HEK293T (cell line): ENCODE measurements around the gene GPR62.

Source experiments
- CTCF ChIA-PET: fragments of 350-600 bp; formaldehyde crosslinking; extraction: SDS; loops from one replicate; lab custom pipeline; 2021; ENCODE audit warnings: antibody characterized with exemption, inconsistent platforms; lab: Yijun Ruan, JAX
- POLR2A ChIA-PET: fragments of 350-600 bp; formaldehyde crosslinking; extraction: SDS; loops from one replicate; lab custom pipeline; 2020; ENCODE audit warnings: antibody characterized with exemption, inconsistent platforms; lab: Yijun Ruan, JAX
- DNase-seq: peaks from one replicate; pipeline ENCODE4 v3.0.0; 2012; ENCODE audit warnings: mixed read lengths; ENCODE audit errors: extremely low spot score
- ARNT ChIP-seq: fragments of 450-650 bp; IDR thresholded peaks from 2 replicates; pipeline ENCODE4 v1.6.1; 2017; ENCODE audit warnings: mild to moderate bottlenecking
- CTBP1 ChIP-seq: fragments of 450-650 bp; IDR thresholded peaks from 2 replicates; pipeline ENCODE4 v1.6.1; 2016; ENCODE audit warnings: borderline replicate concordance
- ELF4 ChIP-seq: fragments of 450-650 bp; IDR thresholded peaks from 2 replicates; pipeline ENCODE4 v1.6.1; 2017; ENCODE audit warnings: antibody characterized with exemption
- FOXA1 ChIP-seq: fragments of 450-650 bp; IDR thresholded peaks from 2 replicates; pipeline ENCODE4 v1.6.1; 2016; ENCODE audit warnings: mild to moderate bottlenecking
- FOXK2 ChIP-seq: fragments of 450-650 bp; IDR thresholded peaks from 2 replicates; pipeline ENCODE4 v1.6.1; 2016; ENCODE audit warnings: mild to moderate bottlenecking
- FOXM1 ChIP-seq: fragments of 450-650 bp; IDR thresholded peaks from 2 replicates; pipeline ENCODE4 v1.6.1; 2017; ENCODE audit warnings: mild to moderate bottlenecking, borderline replicate concordance
- HDGF ChIP-seq: fragments of 450-650 bp; IDR thresholded peaks from 2 replicates; pipeline ENCODE4 v1.6.1; 2017; ENCODE audit warnings: antibody characterized with exemption, borderline replicate concordance
- L3MBTL2 ChIP-seq: fragments of 450-650 bp; conservative IDR thresholded peaks from 2 replicates; pipeline ENCODE4 v1.6.1; 2016; ENCODE audit warnings: mild to moderate bottlenecking
- LEF1 ChIP-seq: fragments of 450-650 bp; IDR thresholded peaks from 2 replicates; pipeline ENCODE4 v1.6.1; 2017; ENCODE audit warnings: mild to moderate bottlenecking, borderline replicate concordance
- NFRKB ChIP-seq: fragments of 450-650 bp; IDR thresholded peaks from 2 replicates; pipeline ENCODE4 v1.6.1; 2016; ENCODE audit warnings: mild to moderate bottlenecking, moderate library complexity
- PKNOX1 ChIP-seq: fragments of 450-650 bp; IDR thresholded peaks from 2 replicates; pipeline ENCODE4 v1.6.1; 2016
- SP1 ChIP-seq: fragments of 450-650 bp; IDR thresholded peaks from 2 replicates; pipeline ENCODE4 v1.6.1; 2017
- SUZ12 ChIP-seq: fragments of 450-650 bp; IDR thresholded peaks from 2 replicates; pipeline ENCODE4 v1.6.1; 2016; ENCODE audit warnings: mild to moderate bottlenecking
- TARDBP ChIP-seq: fragments of 450-650 bp; IDR thresholded peaks from 2 replicates; pipeline ENCODE4 v1.6.1; 2016
- ZNF384 ChIP-seq: fragments of 450-650 bp; IDR thresholded peaks from 2 replicates; pipeline ENCODE4 v1.6.1; 2016

Gene GPR62

DNA sequence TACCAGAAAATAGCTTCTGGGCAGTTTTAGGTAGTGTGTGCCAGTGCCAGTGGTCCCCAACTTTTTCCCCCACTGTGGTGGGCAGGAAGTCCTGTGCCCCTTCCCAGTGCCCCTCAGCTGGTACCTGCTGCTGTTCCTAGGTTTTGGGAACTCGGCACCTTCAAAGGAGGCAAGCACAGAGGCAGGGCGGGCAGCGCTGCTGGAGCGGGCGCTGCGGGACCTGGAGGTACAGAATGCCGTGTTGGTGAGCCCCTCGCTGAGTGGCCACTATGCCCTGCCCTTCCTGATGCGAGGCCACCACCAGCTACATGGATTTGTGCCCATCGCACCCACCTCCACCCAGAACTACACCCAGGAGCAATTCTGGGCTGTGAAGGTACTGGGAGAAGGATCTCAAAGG is 25.1 kb downstream of the GPR62 start:
- DNase-seq: no peak
- TF ChIP-seq NFRKB (no peak), PKNOX1 (no peak), FOXA1 (no peak), TARDBP (no peak), CTBP1 (no peak), SUZ12 (no peak), LEF1 (no peak), ZNF384 (no peak), L3MBTL2 (no peak), FOXM1 (no peak), FOXK2 (no peak), ELF4 (no peak), ARNT (no peak)
- CTCF ChIA-PET: no interaction called here
- POLR2A ChIA-PET: no interaction called here

GRCh38 chr3:51982352-51982837 is 27.2 kb downstream of the GPR62 start:
- POLR2A ChIA-PET: interaction anchor here (0.7 to 4.8 kb wide), 12 partner anchors 8 to 172 kb away, joined by 3 to 88 read pairs (median 6); partner anchors contain the start of genes ABHD14A, ABHD14B, PARP3 and PCBP4
- CTCF ChIA-PET: interaction anchor here (0.6 to 1.9 kb wide), 6 partner anchors 8 to 179 kb away, joined by 3 to 14 read pairs (median 4); partner anchors contain the start of genes ABHD14A, ABHD14B, PARP3 and RRP9
- DNase-seq: peak; percentile 56
- TF ChIP-seq LEF1 (no peak), L3MBTL2 (peak; percentile 52; the same call in 1 of the 2 replicates)

DNA sequence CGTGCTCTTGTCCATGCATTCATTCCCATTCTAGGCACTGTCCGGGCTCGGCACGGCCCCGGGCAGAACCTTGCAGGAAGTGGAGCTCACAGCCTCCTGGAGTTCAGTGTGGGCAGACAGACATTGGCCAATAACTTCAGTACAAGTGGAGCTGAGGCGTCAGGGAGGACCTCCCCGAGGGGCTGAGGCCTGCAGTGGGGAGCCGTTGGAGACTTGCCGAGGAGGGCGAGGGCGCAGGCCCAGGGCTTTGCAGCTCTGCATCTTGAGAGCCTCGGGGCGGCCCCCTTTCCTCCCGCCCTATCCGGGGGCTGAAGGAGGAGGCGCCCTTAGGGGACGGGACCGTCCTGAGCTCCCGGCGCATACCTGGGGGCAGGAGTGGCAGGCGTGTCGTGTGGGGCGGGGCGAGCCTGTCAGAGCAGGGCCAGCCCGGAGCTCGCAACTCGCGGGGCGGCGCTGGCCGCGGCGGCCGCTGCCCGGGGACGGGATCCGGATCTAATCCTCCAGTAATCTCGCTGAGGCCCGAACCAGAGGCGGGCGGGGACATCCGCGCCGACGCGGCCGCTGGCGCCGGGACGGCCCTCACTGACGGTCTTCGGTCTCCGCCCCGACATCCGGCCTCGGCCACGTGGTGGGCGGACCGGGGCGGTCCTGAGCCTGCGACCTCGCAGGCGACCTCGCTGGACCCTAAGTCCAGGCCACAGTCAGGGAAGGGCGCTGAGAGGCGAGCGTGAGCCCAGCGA is 27.8 kb downstream of the GPR62 start, which contains the start of gene ACY1:
TSS of gene ACY1 (plus strand) at position 698 of the 740 bp plus-strand sequence. CDS start 530 bp downstream, outside the sequence.
- DNase-seq: peak; percentile 72
- ChIA-PET CTCF (interaction anchor here (0.6 to 1.9 kb wide), 7 partner anchors 9 to 178 kb away, joined by 3 to 14 read pairs (median 4); partner anchors contain the start of genes ABHD14A, ABHD14B, PARP3 and RRP9), POLR2A (interaction anchor here (0.7 to 4.8 kb wide), 12 partner anchors 9 to 171 kb away, joined by 3 to 88 read pairs (median 6); partner anchors contain the start of genes ABHD14A, ABHD14B, PARP3 and PCBP4)
- TF ChIP-seq L3MBTL2 (peak; percentile 89), HDGF (no peak)

DNA sequence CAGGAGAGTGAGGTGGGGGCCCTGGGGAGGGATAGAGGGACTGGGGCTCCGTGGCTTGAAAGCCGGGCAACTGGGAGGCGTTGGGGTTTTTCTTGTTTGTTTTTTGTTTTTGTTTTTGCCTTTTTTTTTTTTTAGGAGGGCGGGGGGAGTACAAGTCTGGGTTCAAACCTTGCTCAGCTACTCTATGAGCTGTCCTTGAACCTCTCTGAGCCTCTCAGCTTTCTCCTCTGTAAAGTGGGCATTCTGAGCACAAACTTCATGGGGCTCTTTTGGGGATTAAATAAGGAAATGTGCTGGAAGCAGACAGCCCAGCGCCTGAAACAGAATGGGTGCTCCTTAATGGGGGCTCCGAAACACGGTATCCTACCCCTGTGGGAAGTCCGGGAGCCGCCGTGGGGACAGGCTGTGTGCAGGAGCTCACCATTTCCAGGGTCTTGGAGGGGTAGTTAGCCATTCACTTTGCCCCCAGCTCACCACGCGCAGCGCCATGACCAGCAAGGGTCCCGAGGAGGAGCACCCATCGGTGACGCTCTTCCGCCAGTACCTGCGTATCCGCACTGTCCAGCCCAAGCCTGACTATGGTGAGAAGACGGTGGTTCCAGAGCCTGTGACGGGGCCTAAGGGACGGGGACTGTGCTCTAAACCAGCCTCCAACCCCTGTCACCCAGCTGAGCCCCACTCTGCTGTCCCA is 28.5 kb downstream of the GPR62 start:
- TF ChIP-seq HDGF: no peak
- TF ChIP-seq NFRKB: no peak
- TF ChIP-seq ZNF384: no peak
- no peak for TF ChIP-seq CTBP1
- TF ChIP-seq SUZ12: no peak
- TF ChIP-seq TARDBP: no peak
- TF ChIP-seq ELF4: no peak
- TF ChIP-seq FOXM1: no peak
- no peak for TF ChIP-seq SP1
- CTCF ChIA-PET: interaction anchor here (0.7 to 1.9 kb wide), 5 partner anchors 10 to 45 kb away, joined by 3 to 14 read pairs (median 5); partner anchors contain the start of genes ABHD14A, ABHD14B, PARP3 and RRP9
- DNase-seq: no peak
- POLR2A ChIA-PET: interaction anchor here (0.9 to 4.8 kb wide), 8 partner anchors 9 to 170 kb away, joined by 3 to 88 read pairs (median 6); partner anchors contain the start of genes ABHD14A, ABHD14B, PCBP4 and POC1A

GRCh38 chr3:51984269-51984647 is 29.1 kb downstream of the GPR62 start:
- no peak for TF ChIP-seq SUZ12
- no peak for TF ChIP-seq HDGF
- TF ChIP-seq TARDBP: no peak
- no peak for TF ChIP-seq ELF4
- ChIA-PET POLR2A (interaction anchor here (1.3 to 4.8 kb wide), 3 partner anchors 9 to 17 kb away, joined by 3 to 88 read pairs (median 4); partner anchors contain the start of genes PCBP4 and RPL29), CTCF (no interaction called here)
- DNase-seq: no peak

DNA sequence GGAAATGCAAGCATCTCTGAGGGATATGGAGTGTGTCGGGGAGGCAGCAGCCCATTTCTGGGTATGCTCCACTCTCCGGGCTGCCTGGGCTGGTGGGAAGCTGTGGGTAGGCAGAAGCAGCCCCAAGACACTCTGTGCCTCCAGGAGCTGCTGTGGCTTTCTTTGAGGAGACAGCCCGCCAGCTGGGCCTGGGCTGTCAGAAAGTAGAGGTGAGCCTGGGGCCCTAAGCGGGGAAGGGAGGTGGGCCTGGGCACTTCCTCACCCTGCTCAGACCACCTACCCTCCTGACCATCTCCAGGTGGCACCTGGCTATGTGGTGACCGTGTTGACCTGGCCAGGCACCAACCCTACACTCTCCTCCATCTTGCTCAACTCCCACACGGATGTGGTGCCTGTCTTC is 29.9 kb downstream of the GPR62 start:
- TF ChIP-seq FOXM1 (no peak), SP1 (no peak), ELF4 (no peak), FOXA1 (no peak)
- ChIA-PET CTCF (interaction anchor here (0.9 kb wide), 1 partner anchor 11 kb away, joined by 4 read pairs; the partner anchor contains the start of gene ABHD14B), POLR2A (interaction anchor here (1.3 to 4.8 kb wide), 3 partner anchors 8 to 17 kb away, joined by 3 to 88 read pairs (median 4); partner anchors contain the start of genes PCBP4 and RPL29)
- DNase-seq: no peak
